ACC112 (cell line): Measurements from ENCODE around the gene FNDC3A.
A peak's percentile ranks its signal among the peaks of the same experiment; 100 is the strongest.
"Not testable (repeated sequence)": the region's sequence is repeated elsewhere in the genome, so short reads cannot be mapped to it uniquely, and the experiment has no call there.

Source experiments
- H2AFZ ChIP-seq: fragments of 200-600 bp; sonication (generic); one replicate; pipeline ENCODE4 v1.6.0; 2017; ENCODE audit warnings: antibody characterized with exemption, low read length; ENCODE audit not compliant: unreplicated experiment
- H3K27ac ChIP-seq: fragments of 200-600 bp; sonication (generic); 2 replicates; pipeline ENCODE4 v1.5.1; 2014; ENCODE audit warnings: low read depth, mild to moderate bottlenecking, antibody characterized with exemption, low read length, moderate library complexity
- H3K27me3 ChIP-seq: fragments of 200-600 bp; sonication (generic); 2 replicates; pipeline ENCODE4 v1.6.1; 2014; ENCODE audit warnings: mild to moderate bottlenecking, antibody characterized with exemption, low read length, moderate library complexity, mixed read lengths; ENCODE audit not compliant: insufficient read depth
- H3K36me3 ChIP-seq: fragments of 200-600 bp; sonication (generic); 2 replicates; pipeline ENCODE4 v1.6.1; 2016; ENCODE audit warnings: mild to moderate bottlenecking, antibody characterized with exemption, low read length, moderate library complexity, mixed read lengths; ENCODE audit not compliant: insufficient read depth
- H3K4me1 ChIP-seq: fragments of 200-600 bp; sonication (generic); one replicate; pipeline ENCODE4 v1.6.1; 2016; ENCODE audit warnings: low read length, mixed read lengths; ENCODE audit not compliant: insufficient read depth, unreplicated experiment, control insufficient read depth
- H3K4me3 ChIP-seq: fragments of 200-600 bp; sonication (generic); 2 replicates; pipeline ENCODE4 v1.5.1; 2014; ENCODE audit warnings: mild to moderate bottlenecking, low read depth, low read length
- H3K79me2 ChIP-seq: fragments of 200-600 bp; sonication (generic); one replicate; pipeline ENCODE4 v1.6.0; 2016; ENCODE audit warnings: low read length; ENCODE audit not compliant: control insufficient read depth, unreplicated experiment, insufficient read depth

The FNDC3A gene

GRCh38 chr13:49110913-49111170 lies 135.1 kb downstream of the FNDC3A start:
- Histone ChIP-seq H3K4me3 (peak overlapping the region; percentile 84), H3K4me1 (peaks cover 20% of the 10 kb centered on the region), H3K79me2 (peaks cover 55% of the 10 kb centered on the region), H2AFZ (no peak overlapping the region), H3K27ac (peak overlapping the region; percentile 72), H3K36me3 (peaks cover 9% of the 10 kb centered on the region), H3K27me3 (no peaks in the 10 kb centered on the region)

DNA sequence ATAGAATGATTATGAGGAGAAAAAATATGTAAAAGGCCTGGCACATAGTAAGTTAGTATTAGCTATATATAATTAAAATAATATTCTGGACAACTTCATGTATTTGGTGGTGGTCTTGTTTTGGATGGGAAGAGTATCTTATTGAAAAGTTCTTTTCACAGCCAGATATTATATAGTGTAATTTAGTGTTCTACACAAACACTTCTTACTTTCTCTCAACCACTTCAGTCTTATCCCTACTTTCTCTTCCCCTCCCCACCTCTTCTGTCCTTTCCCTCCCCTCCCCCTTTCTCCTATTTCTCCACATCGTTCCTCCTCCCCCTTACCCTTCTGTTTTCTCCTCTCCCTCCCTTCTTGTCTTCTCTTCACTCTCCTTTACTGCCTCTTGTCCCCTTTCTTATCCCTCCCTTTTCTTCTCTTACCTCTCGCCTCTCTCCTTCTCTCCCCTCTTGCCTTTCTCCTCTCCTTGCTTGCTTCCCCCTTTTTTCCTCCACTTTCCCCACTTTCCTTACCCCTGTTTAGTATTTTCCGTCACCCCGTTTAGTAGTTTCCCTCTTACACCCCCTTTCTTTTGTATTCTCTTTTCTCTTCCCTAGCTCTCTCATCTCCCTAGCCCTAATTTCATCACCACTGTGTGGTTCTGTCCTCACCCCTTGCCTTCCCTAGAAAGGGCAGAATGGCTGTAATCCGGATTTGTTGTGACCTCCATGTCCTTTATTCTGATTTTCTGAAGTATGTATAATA lies 137.2 kb downstream of the FNDC3A start:
- H3K36me3 ChIP-seq: peaks cover 24% of the 10 kb centered on the region
- peaks cover 58% of the 10 kb centered on the region for H3K79me2 ChIP-seq
- H3K4me1 ChIP-seq: peaks cover 20% of the 10 kb centered on the region
- peak overlapping the region; percentile 84 for H3K4me3 ChIP-seq
- H3K27me3 ChIP-seq: no peaks in the 10 kb centered on the region
- peak overlapping the region; percentile 70 for H3K27ac ChIP-seq
- H2AFZ ChIP-seq: no peak overlapping the region

GRCh38 chr13:49113526-49114286 lies 138.0 kb downstream of the FNDC3A start:
- Histone ChIP-seq H3K4me3 (peak overlapping the region; percentile 84), H3K36me3 (peaks cover 24% of the 10 kb centered on the region), H3K79me2 (peaks cover 57% of the 10 kb centered on the region), H3K27ac (peak overlapping the region; percentile 70), H2AFZ (no peak overlapping the region), H3K4me1 (peaks cover 20% of the 10 kb centered on the region), H3K27me3 (no peaks in the 10 kb centered on the region)

DNA sequence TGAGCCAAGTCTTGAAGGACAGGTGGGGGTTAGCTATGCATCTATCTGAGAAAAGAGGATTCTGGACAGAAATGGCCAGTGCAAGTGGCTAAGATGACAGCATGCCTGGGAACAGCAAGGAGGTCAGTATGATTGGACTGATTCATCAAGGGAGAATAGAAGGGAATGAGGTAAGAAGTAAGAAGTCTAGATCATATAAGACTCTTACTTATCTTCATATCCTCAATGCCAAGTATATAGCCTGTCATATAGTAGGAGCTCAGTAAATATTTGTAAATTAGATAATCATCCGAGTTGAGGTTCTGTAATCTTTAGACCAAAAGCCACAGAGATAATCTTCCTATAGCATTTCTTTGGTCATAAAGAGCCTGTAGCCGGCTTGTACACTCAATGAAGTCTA lies 141.2 kb downstream of the FNDC3A start:
- peaks cover 18% of the 10 kb centered on the region for H3K4me1 ChIP-seq
- H3K79me2 ChIP-seq: peaks cover 42% of the 10 kb centered on the region
- no peaks in the 10 kb centered on the region for H3K27me3 ChIP-seq
- H3K4me3 ChIP-seq: no peak overlapping the region
- no peak overlapping the region for H3K27ac ChIP-seq
- H2AFZ ChIP-seq: no peak overlapping the region
- peaks cover 24% of the 10 kb centered on the region for H3K36me3 ChIP-seq

DNA sequence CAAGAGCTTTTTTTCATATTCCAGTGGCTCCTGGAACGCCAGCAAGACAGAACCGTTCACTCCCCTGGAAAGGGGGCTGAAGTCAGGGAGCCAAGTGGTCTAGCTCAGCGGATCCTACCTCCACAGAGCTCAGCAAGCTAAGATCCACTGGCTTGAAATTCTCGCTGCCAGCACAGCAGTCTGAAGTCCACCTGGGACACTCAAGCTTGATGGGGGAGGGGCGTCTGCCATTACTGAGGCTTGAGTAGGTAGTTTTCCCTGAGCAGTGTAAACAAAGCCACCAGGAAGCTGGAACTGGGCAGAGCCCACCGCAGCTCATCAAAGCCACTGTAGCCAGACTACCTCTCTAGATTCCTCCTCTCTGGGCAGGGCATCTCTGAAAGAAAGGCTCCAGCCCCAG lies 142.7 kb downstream of the FNDC3A start:
- H2AFZ ChIP-seq, H3K27ac ChIP-seq, H3K27me3 ChIP-seq, H3K4me3 ChIP-seq, H3K4me1 ChIP-seq: not testable (repeated sequence)
- H3K36me3 ChIP-seq: peaks cover 24% of the 10 kb centered on the region
- H3K79me2 ChIP-seq: peaks cover 27% of the 10 kb centered on the region

- no peak overlapping the region for H3K27ac ChIP-seq
- no peaks in the 10 kb centered on the region for H3K4me1 ChIP-seq
- peaks cover 9% of the 10 kb centered on the region for H3K79me2 ChIP-seq
- H3K4me3 ChIP-seq: no peak overlapping the region
- H3K36me3 ChIP-seq: no peaks in the 10 kb centered on the region
- H2AFZ ChIP-seq: no peak overlapping the region
- no peaks in the 10 kb centered on the region for H3K27me3 ChIP-seq
Measured at GRCh38 chr13:49124693-49125304, 149.1 kb downstream of the FNDC3A start.

GRCh38 chr13:49125964-49126524 lies 150.3 kb downstream of the FNDC3A start:
- H3K79me2 ChIP-seq: peaks cover 9% of the 10 kb centered on the region
- no peaks in the 10 kb centered on the region for H3K4me1 ChIP-seq
- H3K4me3 ChIP-seq: no peak overlapping the region
- H3K27ac ChIP-seq: no peak overlapping the region
- no peaks in the 10 kb centered on the region for H3K27me3 ChIP-seq
- peaks cover under 1% of the 10 kb centered on the region for H3K36me3 ChIP-seq
- H2AFZ ChIP-seq: no peak overlapping the region

- H3K79me2 ChIP-seq: peaks cover 9% of the 10 kb centered on the region
- no peaks in the 10 kb centered on the region for H3K4me1 ChIP-seq
- H3K27me3 ChIP-seq: no peaks in the 10 kb centered on the region
- H3K27ac ChIP-seq: no peak overlapping the region
- no peak overlapping the region for H3K4me3 ChIP-seq
- peaks cover 25% of the 10 kb centered on the region for H3K36me3 ChIP-seq
- no peak overlapping the region for H2AFZ ChIP-seq
Measured at GRCh38 chr13:49132479-49133002, 156.8 kb downstream of the FNDC3A start.

DNA sequence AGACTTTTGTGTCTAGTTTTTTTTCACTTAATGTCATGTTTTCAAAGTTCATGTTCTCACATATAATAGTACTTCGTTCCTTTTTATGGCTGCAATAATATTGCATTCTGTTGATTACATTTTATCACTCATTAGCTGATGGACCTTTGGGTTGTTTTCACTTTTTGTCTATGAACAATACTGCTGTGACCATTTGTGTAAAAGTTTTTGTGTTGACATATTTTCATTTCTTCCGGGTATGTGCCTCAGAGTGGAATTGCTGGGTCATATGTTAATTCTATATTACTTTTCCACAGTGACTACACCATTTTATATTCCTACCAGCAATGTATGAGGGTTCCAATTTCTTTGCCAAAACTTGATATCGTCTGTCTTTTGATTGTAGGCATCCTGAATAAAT lies 158.6 kb downstream of the FNDC3A start:
- Histone ChIP-seq H3K27me3 (no peaks in the 10 kb centered on the region), H3K36me3 (peaks cover 25% of the 10 kb centered on the region), H3K4me1 (no peaks in the 10 kb centered on the region), H3K27ac (no peak overlapping the region), H3K79me2 (peaks cover 4% of the 10 kb centered on the region), H2AFZ (no peak overlapping the region), H3K4me3 (no peak overlapping the region)

DNA sequence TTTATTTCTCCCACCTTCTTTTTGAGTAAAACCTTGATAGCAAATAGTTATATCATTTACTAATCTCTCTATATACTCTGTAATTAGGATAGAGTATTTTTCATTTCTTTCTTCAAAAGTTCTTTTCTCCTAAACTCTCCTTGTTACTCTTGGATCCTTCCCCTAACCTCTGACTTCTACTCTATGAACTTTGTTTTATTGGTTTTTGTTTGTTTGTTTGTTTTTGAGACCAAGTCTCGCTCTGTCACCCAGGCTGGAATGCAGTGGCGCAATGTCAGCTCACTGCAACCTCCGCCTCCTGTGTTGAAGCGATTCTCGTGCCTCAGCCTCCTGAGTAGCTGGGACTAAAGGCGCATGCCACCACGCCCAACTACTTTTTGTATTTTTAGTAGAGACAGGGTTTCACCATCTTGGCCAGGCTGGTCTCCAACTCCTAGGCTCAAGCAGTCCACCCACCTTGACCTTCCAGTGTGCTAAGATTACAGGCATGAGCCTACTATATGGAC lies 161.5 kb downstream of the FNDC3A start:
- H3K27ac ChIP-seq, H3K4me3 ChIP-seq, H3K27me3 ChIP-seq, H2AFZ ChIP-seq, H3K79me2 ChIP-seq, H3K4me1 ChIP-seq: not testable (repeated sequence)
- H3K36me3 ChIP-seq: peaks cover 29% of the 10 kb centered on the region
